BLaER1 (cell line): ENCODE data around the gene BRD7.

Experiments used
- H3K27ac ChIP-seq: shearing (Covaris generic); formaldehyde crosslinking; 2 replicates; pipeline ENCODE4 v1.8.1; 2022
- H3K27me3 ChIP-seq: shearing (Covaris generic); formaldehyde crosslinking; 2 replicates; pipeline ENCODE4 v1.8.1; 2022
- H3K36me3 ChIP-seq: shearing (Covaris generic); formaldehyde crosslinking; 2 replicates; pipeline ENCODE4 v1.8.1; 2022
- H3K4me1 ChIP-seq: shearing (Covaris generic); formaldehyde crosslinking; 2 replicates; pipeline ENCODE4 v1.8.1; 2022
- H3K4me2 ChIP-seq: shearing (Covaris generic); formaldehyde crosslinking; 2 replicates; pipeline ENCODE4 v1.8.1; 2022
- H3K4me3 ChIP-seq: shearing (Covaris generic); formaldehyde crosslinking; 2 replicates; pipeline ENCODE4 v1.8.1; 2022
- H3K9ac ChIP-seq: shearing (Covaris generic); formaldehyde crosslinking; 2 replicates; pipeline ENCODE4 v1.8.1; 2022
- H3K9me3 ChIP-seq: shearing (Covaris generic); formaldehyde crosslinking; 2 replicates; pipeline ENCODE4 v1.8.1; 2022
- H4K20me1 ChIP-seq: shearing (Covaris generic); formaldehyde crosslinking; 2 replicates; pipeline ENCODE4 v1.8.1; 2022
- Cebpa-rat ChIP-seq: shearing (Covaris generic); IDR thresholded peaks from 2 replicates; pipeline ENCODE4 v1.8.1; 2022

The BRD7 gene

DNA sequence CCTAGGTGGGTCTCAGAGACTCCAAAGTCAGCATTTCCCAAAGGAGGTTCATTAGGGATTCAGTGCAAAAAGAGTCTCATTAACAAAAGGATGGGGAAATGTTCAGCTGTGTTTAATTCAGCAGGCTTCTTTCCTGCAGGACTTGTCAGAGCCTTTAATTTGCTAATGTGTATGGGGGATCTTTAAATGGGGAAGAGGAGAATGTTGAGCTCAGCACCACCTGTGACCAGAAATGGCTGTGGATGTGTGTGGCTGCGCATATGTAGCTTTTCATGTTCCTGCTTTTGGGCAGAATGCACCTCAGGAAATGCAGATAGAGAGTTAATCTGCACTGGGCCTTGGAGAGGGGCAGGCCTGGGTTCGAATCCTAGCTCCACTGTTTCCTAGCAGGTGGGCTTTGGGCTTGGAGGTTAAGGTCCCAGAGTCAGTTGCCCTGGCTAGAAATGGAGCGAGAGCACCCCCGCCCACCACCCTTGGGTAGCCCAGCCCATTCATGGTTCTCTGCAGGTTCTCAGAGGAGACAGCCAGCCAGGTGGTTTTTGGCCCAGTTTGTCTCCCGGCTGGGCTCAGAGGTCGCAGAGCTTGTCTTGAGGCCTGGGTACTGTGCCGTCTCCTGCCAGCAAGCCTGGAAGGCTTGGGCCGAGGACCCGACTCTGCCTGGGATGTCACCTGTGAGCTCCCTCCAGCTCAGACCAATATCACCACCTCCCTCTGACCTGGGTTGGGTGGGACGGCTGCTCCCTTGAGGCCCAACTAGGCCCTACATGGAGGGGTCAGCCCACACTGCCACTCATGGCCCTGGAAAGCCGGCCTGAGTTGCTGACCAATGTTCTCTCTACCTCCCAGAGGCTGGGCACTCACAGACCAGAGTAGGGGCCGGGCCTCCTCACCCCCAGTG lies 93.1 kb downstream of the BRD7 start:
- peaks cover 50% of the 10 kb centered on the region for H4K20me1 ChIP-seq
- no peaks in the 10 kb centered on the region for H3K36me3 ChIP-seq
- H3K9ac ChIP-seq: no peak overlapping the region
- H3K4me3 ChIP-seq: peak overlapping the region; percentile 62; the same call in 1 of the 2 replicates
- no peak for TF ChIP-seq Cebpa-rat
- H3K27me3 ChIP-seq: no peaks in the 10 kb centered on the region
- H3K27ac ChIP-seq: peak overlapping the region; percentile 90
- no peaks in the 10 kb centered on the region for H3K9me3 ChIP-seq
- H3K4me2 ChIP-seq: peak overlapping the region; percentile 99
- peaks cover 92% of the 10 kb centered on the region for H3K4me1 ChIP-seq

GRCh38 chr16:50275098-50275415 lies 93.7 kb downstream of the BRD7 start:
- peaks cover 46% of the 10 kb centered on the region for H4K20me1 ChIP-seq
- no peak for TF ChIP-seq Cebpa-rat
- no peaks in the 10 kb centered on the region for H3K36me3 ChIP-seq
- no peaks in the 10 kb centered on the region for H3K9me3 ChIP-seq
- peaks cover 92% of the 10 kb centered on the region for H3K4me1 ChIP-seq
- peak overlapping the region; percentile 62 for H3K4me3 ChIP-seq
- H3K27me3 ChIP-seq: no peaks in the 10 kb centered on the region
- peak overlapping the region; percentile 83 for H3K9ac ChIP-seq
- H3K4me2 ChIP-seq: peak overlapping the region; percentile 99
- peak overlapping the region; percentile 90 for H3K27ac ChIP-seq

- TF ChIP-seq Cebpa-rat: no peak
- H3K27ac ChIP-seq: peak overlapping the region; percentile 90
- no peaks in the 10 kb centered on the region for H3K36me3 ChIP-seq
Observed at GRCh38 chr16:50274326-50275097, 94.3 kb downstream of the BRD7 start.

DNA sequence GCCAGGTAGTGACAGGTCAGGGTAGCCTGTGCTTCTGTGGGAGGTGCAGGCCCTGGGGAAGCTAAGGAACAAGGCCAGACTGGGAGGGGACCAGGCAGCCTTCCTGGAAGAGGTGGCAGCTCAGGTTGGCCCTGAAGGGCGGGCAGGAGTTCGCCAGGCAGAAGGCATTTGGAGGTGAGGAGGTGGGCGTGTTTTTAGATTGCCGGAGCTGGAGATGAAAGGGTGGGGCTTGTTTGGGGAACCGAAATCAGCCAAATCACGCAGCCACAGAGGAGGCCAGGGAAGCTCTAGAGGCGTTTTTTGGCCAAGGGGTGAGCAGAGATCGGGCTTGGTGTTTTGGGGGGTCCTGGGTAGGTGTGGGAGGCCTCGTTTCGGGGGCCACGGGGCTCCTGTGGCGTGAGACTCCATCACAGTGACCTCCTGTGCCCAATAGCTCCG lies 94.9 kb downstream of the BRD7 start:
- Histone ChIP-seq H3K4me3 (peak overlapping the region; percentile 62), H3K4me1 (peaks cover 92% of the 10 kb centered on the region), H3K9ac (peak overlapping the region; percentile 83), H3K4me2 (peak overlapping the region; percentile 99), H3K36me3 (no peaks in the 10 kb centered on the region), H3K27me3 (no peaks in the 10 kb centered on the region), H3K27ac (peak overlapping the region; percentile 90), H4K20me1 (peaks cover 34% of the 10 kb centered on the region), H3K9me3 (no peaks in the 10 kb centered on the region)
- no peak for TF ChIP-seq Cebpa-rat

More at GRCh38 chr16:50274326-50275097, 94.3 kb downstream of the BRD7 start:
- H3K4me2 ChIP-seq: peak overlapping the region; percentile 99
- peaks cover 40% of the 10 kb centered on the region for H4K20me1 ChIP-seq
- peak overlapping the region; percentile 83 for H3K9ac ChIP-seq
- peaks cover 92% of the 10 kb centered on the region for H3K4me1 ChIP-seq
- H3K4me3 ChIP-seq: peak overlapping the region; percentile 62
- H3K27me3 ChIP-seq: no peaks in the 10 kb centered on the region
- no peaks in the 10 kb centered on the region for H3K9me3 ChIP-seq

DNA sequence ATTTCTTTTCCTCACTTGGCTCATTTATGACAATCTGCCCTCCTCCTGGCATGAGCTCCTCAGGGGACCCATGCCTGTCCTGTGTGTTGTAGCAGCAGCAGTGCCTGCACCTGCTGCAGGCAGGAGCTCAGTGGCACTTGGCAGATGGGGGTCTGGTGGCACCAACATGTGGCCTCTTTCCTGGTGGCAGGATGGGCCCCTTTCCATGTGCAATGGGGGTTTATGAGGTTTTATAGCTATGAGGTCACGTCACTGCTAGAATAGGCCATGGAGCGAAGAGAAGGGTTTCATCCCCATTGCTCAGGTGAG lies 95.5 kb downstream of the BRD7 start:
- Histone ChIP-seq H3K27ac (0 out of 2 replicates have a peak overlapping the region, but pooled peaks have one; percentile 33), H3K4me2 (peak overlapping the region; percentile 99), H3K4me3 (no peak overlapping the region), H3K27me3 (no peaks in the 10 kb centered on the region), H3K4me1 (peaks cover 92% of the 10 kb centered on the region), H3K9me3 (no peaks in the 10 kb centered on the region), H3K9ac (no peak overlapping the region), H4K20me1 (peaks cover 29% of the 10 kb centered on the region), H3K36me3 (no peaks in the 10 kb centered on the region)
- no peak for TF ChIP-seq Cebpa-rat

DNA sequence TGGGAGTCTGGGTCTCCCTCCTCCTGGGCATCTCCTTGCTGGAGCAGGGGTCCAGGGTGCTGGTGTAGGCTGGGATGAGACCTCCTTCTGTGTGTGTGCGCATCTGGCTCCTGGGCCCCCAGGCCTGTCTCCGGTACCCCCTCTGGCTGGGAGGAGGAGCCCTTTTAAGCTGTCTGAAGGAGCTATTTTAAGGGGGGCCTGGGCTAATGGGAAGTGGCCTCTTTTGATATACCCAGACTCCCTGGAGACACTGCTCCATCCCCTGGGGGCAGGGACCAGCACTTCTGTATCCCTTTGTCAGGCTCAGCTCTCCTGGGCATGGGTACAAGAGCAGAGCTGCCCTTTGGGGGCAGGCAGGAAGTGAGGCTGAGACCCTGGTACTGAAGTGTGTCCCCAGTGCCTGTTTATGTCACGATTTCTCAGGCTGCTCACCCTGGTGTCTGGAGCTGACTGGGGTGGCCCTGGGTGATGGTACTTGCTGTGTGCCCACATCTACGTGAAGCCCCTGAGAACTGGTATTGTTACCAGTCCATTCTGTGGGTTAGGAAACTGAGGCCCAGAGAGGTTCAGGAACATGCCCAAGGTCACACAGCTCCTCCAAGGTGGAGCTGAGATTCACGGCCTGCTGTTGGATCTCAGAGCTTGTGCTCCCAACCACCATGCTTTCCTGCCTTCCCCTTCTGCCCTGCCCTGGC lies 96.0 kb downstream of the BRD7 start:
- peak overlapping the region; percentile 99 for H3K4me2 ChIP-seq
- no peaks in the 10 kb centered on the region for H3K36me3 ChIP-seq
- peak overlapping the region; percentile 33 for H3K27ac ChIP-seq
- 0 out of 2 replicates have a peak overlapping the region, but pooled peaks have one; percentile 0 for H3K9ac ChIP-seq
- H4K20me1 ChIP-seq: peaks cover 25% of the 10 kb centered on the region
- no peak for TF ChIP-seq Cebpa-rat
- no peaks in the 10 kb centered on the region for H3K27me3 ChIP-seq
- no peaks in the 10 kb centered on the region for H3K9me3 ChIP-seq
- H3K4me1 ChIP-seq: peaks cover 92% of the 10 kb centered on the region
- no peak overlapping the region for H3K4me3 ChIP-seq

- Histone ChIP-seq H3K4me2 (peak overlapping the region; percentile 99), H3K36me3 (no peaks in the 10 kb centered on the region), H3K27me3 (no peaks in the 10 kb centered on the region), H4K20me1 (peaks cover 25% of the 10 kb centered on the region), H3K9ac (0 out of 2 replicates have a peak overlapping the region, but pooled peaks have one; percentile 0), H3K9me3 (no peaks in the 10 kb centered on the region), H3K4me3 (no peak overlapping the region), H3K27ac (peak overlapping the region; percentile 33), H3K4me1 (peaks cover 96% of the 10 kb centered on the region)
- TF ChIP-seq Cebpa-rat: no peak
Observed at GRCh38 chr16:50272111-50272571, 96.6 kb downstream of the BRD7 start.

DNA sequence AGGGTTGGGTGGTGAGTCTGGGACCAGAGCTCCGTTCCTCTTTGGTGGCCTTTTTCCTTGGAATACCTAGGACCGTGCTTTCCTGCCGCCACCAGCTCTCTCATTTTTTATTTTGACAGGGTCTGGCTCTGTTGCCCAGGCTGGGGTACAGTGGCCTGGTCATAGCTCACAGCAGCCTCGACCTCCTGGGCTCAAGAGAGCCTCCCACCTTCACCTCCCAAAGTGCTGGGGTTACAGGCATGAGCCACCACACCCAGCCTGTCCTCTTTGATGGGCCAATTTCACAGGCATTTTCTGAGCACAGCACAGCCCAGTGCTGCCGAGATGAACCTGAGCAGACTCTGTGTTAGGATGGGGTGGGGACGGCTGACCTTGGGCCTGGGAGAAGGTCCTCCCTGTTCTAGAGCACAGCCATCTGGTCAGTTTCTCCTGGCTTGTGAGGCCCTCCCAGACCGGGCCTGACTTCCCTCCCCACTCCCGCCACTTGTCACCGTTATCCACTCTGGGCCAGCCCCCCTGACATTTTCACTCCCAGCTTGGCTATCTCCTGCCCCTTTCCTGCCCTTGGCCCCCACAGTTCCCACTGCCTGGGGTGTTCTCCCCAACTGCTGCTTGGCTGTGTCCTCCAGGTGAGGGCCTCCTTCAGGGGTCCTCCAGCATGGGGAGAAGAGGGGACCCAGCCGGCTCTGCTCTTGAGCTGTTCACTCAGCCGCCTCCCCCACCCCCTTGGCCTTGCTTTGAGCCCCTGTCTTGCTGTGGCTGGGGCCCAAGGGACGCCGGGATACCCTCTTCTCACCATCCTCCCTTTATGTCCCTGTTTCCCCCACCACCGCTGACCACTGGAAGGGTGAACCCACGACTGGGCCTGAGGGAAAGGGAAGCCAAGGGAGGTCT lies 97.4 kb downstream of the BRD7 start:
- H3K27ac ChIP-seq: peak overlapping the region; percentile 33
- H4K20me1 ChIP-seq: peaks cover 29% of the 10 kb centered on the region
- peaks cover 99% of the 10 kb centered on the region for H3K4me1 ChIP-seq
- no peak for TF ChIP-seq Cebpa-rat
- H3K27me3 ChIP-seq: no peaks in the 10 kb centered on the region
- H3K4me3 ChIP-seq: no peak overlapping the region
- H3K9me3 ChIP-seq: no peaks in the 10 kb centered on the region
- 0 out of 2 replicates have a peak overlapping the region, but pooled peaks have one; percentile 0 for H3K9ac ChIP-seq
- H3K36me3 ChIP-seq: no peaks in the 10 kb centered on the region
- peak overlapping the region; percentile 99 for H3K4me2 ChIP-seq
